ENCODE data around the gene PTPRN2.

Gene PTPRN2

GRCh38 chr7:157846271-157846670, 741.4 kb downstream of the PTPRN2 start:
- DNase-seq (ENCODE audit: low read depth): no peak
- H3K4me3 ChIP-seq (ENCODE audit: low read length): no peak overlapping the region
- TF ChIP-seq CTCF (conservative IDR thresholded peaks at IDR 0.05; ENCODE audit: low read length): no peak

- no peak for TF ChIP-seq CTCF (conservative IDR thresholded peaks at IDR 0.05; ENCODE audit: low read length)
- DNase-seq (ENCODE audit: low read depth): no peak
Measured at GRCh38 chr7:157845203-157845835, 742.3 kb downstream of the PTPRN2 start.

GRCh38 chr7:157844611-157845010, 743.0 kb downstream of the PTPRN2 start:
- TF ChIP-seq CTCF (conservative IDR thresholded peaks at IDR 0.05; ENCODE audit: low read length): no peak
- no peak for DNase-seq (ENCODE audit: low read depth)
- H3K4me3 ChIP-seq (ENCODE audit: low read length): no peak overlapping the region

More at GRCh38 chr7:157845203-157845835, 742.3 kb downstream of the PTPRN2 start:
- no peak overlapping the region for H3K4me3 ChIP-seq (ENCODE audit: low read length)

GRCh38 chr7:157844141-157844540, 743.5 kb downstream of the PTPRN2 start:
- DNase-seq (ENCODE audit: low read depth): no peak
- no peak for TF ChIP-seq CTCF (conservative IDR thresholded peaks at IDR 0.05; ENCODE audit: low read length)

GRCh38 chr7:157843336-157844140, 744.1 kb downstream of the PTPRN2 start:
- TF ChIP-seq CTCF (conservative IDR thresholded peaks at IDR 0.05; ENCODE audit: low read length): no peak
- no peak for DNase-seq (ENCODE audit: low read depth)
- no peak overlapping the region for H3K4me3 ChIP-seq (ENCODE audit: low read length)

More at GRCh38 chr7:157844141-157844540, 743.5 kb downstream of the PTPRN2 start:
- H3K4me3 ChIP-seq (ENCODE audit: low read length): no peak overlapping the region

- no peak for DNase-seq (ENCODE audit: low read depth)
Measured at GRCh38 chr7:157841773-157842370, 745.8 kb downstream of the PTPRN2 start.

More at GRCh38 chr7:157841773-157842370, 745.8 kb downstream of the PTPRN2 start:
- no peak for TF ChIP-seq CTCF (conservative IDR thresholded peaks at IDR 0.05; ENCODE audit: low read length)
- no peak overlapping the region for H3K4me3 ChIP-seq (ENCODE audit: low read length)

Data from AG10803 (cell line).